Right renal cortex interstitium (tissue), 3 donors: Measurements from ENCODE around the gene FUZ. TPM values are rescaled to one million over a fixed set of nuclear protein-coding genes. Genes with fewer than 3 reads are reported as not detected.

Experiments
- DNase-seq, 3 donors: peaks; one replicate each; pipeline ENCODE4 v3.0.0-alpha.2; 2013; ENCODE audit warnings: low read depth in 3 of 3, low spot score in 2 of 3
- polyA plus RNA-seq, 3 donors: library from polyadenylated mRNA; unstranded; fragments of 120-200 nt; gene quantifications; one replicate each; pipeline ENCODE4 v1.2.1, GENCODE V29; 2013; ENCODE audit not compliant: insufficient read length in 3 of 3

Gene FUZ
- polyA plus RNA-seq, 3 donors: 29.3 to 37.1 (median 37.0) TPM

GRCh38 chr19:49851456-49852259 lies 38.6 kb upstream of the FUZ start:
- no peak for DNase-seq

GRCh38 chr19:49850487-49851342 lies 37.6 kb upstream of the FUZ start, which contains the start of gene PTOV1:
Gene PTOV1 (plus strand): TSS chr19:49851159.
- peak; percentile 77 to 79 (median 78) for DNase-seq

GRCh38 chr19:49850221-49850486 lies 37.1 kb upstream of the FUZ start:
- no peak for DNase-seq

GRCh38 chr19:49849433-49850220 lies 36.5 kb upstream of the FUZ start:
- no peak for DNase-seq

- no peak for DNase-seq
Measured at GRCh38 chr19:49848938-49849337, 35.8 kb upstream of the FUZ start.

GRCh38 chr19:49847731-49848696 lies 34.9 kb upstream of the FUZ start:
- no peak for DNase-seq

- DNase-seq: no peak
Measured at GRCh38 chr19:49846408-49846807, 33.3 kb upstream of the FUZ start.

GRCh38 chr19:49845414-49845813 lies 32.3 kb upstream of the FUZ start:
- DNase-seq: no peak

- no peak for DNase-seq
Measured at GRCh38 chr19:49844138-49845095, 31.3 kb upstream of the FUZ start.

- DNase-seq: no peak
Measured at GRCh38 chr19:49843265-49843664, 30.2 kb upstream of the FUZ start.

GRCh38 chr19:49840736-49841249 lies 27.7 kb upstream of the FUZ start:
- no peak for DNase-seq

GRCh38 chr19:49840321-49840720 lies 27.2 kb upstream of the FUZ start:
- DNase-seq: no peak

- no peak for DNase-seq
Measured at GRCh38 chr19:49839713-49840112, 26.6 kb upstream of the FUZ start.

GRCh38 chr19:49838885-49839588 lies 25.9 kb upstream of the FUZ start:
- no peak for DNase-seq

GRCh38 chr19:49837425-49837824 lies 24.3 kb upstream of the FUZ start:
- no peak for DNase-seq

- DNase-seq: no peak
Measured at GRCh38 chr19:49837009-49837310, 23.9 kb upstream of the FUZ start.

GRCh38 chr19:49836176-49837008 lies 23.3 kb upstream of the FUZ start:
- no peak for DNase-seq
